ENCODE measurements around the gene CAMK1D. TPM values are rescaled to one million over a fixed set of nuclear protein-coding genes. Genes with fewer than 3 reads are reported as not detected.

CAMK1D gene
- total RNA-seq, 6 experiments from 2014 or later, result 5.3 to 10.8 (median 9.5) TPM

GRCh38 chr10:12642036-12642435 is 292.7 kb downstream of the CAMK1D start:
- Histone ChIP-seq H3K4me1 (no peaks in the 10 kb centered on the region), H3K4me3 (no peak overlapping the region), H3K36me3 (no peaks in the 10 kb centered on the region), H3K27ac (no peak overlapping the region), H3K27me3 (no peaks in the 10 kb centered on the region), H3K9me3 (no peaks in the 10 kb centered on the region)
- no peak for DNase-seq
- 85% methylated on average over 3 of the region's 7 CpGs for WGBS (ENCODE audit: insufficient coverage, low coverage, low lambda C conversion rate, missing lambda C conversion rate)
- no peak for TF ChIP-seq CTCF (IDR thresholded peaks at IDR 0.05)
- intact Hi-C loops (cut with DNase I), result no loop called here
- ATAC-seq, result no peak

GRCh38 chr10:12643279-12643678 is 293.9 kb downstream of the CAMK1D start:
- Histone ChIP-seq H3K4me1 (no peaks in the 10 kb centered on the region), H3K9me3 (no peaks in the 10 kb centered on the region), H3K27ac (no peak overlapping the region), H3K27me3 (no peaks in the 10 kb centered on the region), H3K4me3 (no peak overlapping the region), H3K36me3 (no peaks in the 10 kb centered on the region)
- no peak for DNase-seq
- no peak for ATAC-seq
- TF ChIP-seq CTCF (IDR thresholded peaks at IDR 0.05), result no peak
- TF ChIP-seq POLR2A (IDR thresholded peaks at IDR 0.05), result no peak
- WGBS (ENCODE audit: insufficient coverage, low coverage, low lambda C conversion rate, missing lambda C conversion rate), result 91% methylated on average over 9 of the region's 17 CpGs
- intact Hi-C loops (cut with DNase I), result no loop called here

GRCh38 chr10:12644380-12645144 is 295.2 kb downstream of the CAMK1D start:
- no peak overlapping the region for H3K4me3 ChIP-seq
- 86% methylated on average over 4 of the region's 4 CpGs for WGBS (ENCODE audit: insufficient coverage, low coverage, low lambda C conversion rate, missing lambda C conversion rate)
- H3K4me1 ChIP-seq, result peaks cover 0 to 5% (median 0%) of the 10 kb centered on the region in 4 donors
- H3K36me3 ChIP-seq, result no peaks in the 10 kb centered on the region
- no peak for TF ChIP-seq POLR2A (IDR thresholded peaks at IDR 0.05)
- no peak for TF ChIP-seq CTCF (IDR thresholded peaks at IDR 0.05)
- intact Hi-C loops (cut with DNase I), result no loop called here
- H3K27ac ChIP-seq, result no peak overlapping the region
- H3K27me3 ChIP-seq, result no peaks in the 10 kb centered on the region
- ATAC-seq (no peak), DNase-seq (no peak)
- no peaks in the 10 kb centered on the region for H3K9me3 ChIP-seq

- WGBS (ENCODE audit: insufficient coverage, low coverage, low lambda C conversion rate, missing lambda C conversion rate), result 91% methylated on average over 9 of the region's 11 CpGs
- intact Hi-C loops (cut with DNase I), result no loop called here
- Histone ChIP-seq H3K27me3 (no peaks in the 10 kb centered on the region), H3K9me3 (no peaks in the 10 kb centered on the region), H3K27ac (no peak overlapping the region), H3K4me3 (no peak overlapping the region), H3K36me3 (no peaks in the 10 kb centered on the region), H3K4me1 (peaks cover 0 to 14% (median 4%) of the 10 kb centered on the region in 4 donors)
- ATAC-seq, result no peak
- TF ChIP-seq POLR2A (IDR thresholded peaks at IDR 0.05) (no peak), CTCF (IDR thresholded peaks at IDR 0.05) (no peak)
- DNase-seq, result no peak
Measured at GRCh38 chr10:12645449-12645848, 296.1 kb downstream of the CAMK1D start.

All from right lobe of liver (tissue), 6 donors.